Measurements from ENCODE around the gene NRG2. TPM values are rescaled to one million over a fixed set of nuclear protein-coding genes. Genes with fewer than 3 reads are reported as not detected.

NRG2 gene
- total and polyA plus RNA-seq, 2 of the 8 experiments (the other 6 are each of a cell fraction or from before 2014, with no cell fraction given), result 0.27 to 0.54 TPM

GRCh38 chr5:140039561-140039960, 3.5 kb downstream of the NRG2 start:
- H3K4me1 ChIP-seq (replicated peaks in 1 of 4; ENCODE audit: control insufficient read depth in 3 of 4, insufficient read depth in 4 of 4, low read length in 3 of 4), result peaks cover 0 to 11% (median 2%) of the 10 kb centered on the region in 4 experiments; a peak in 6 of 7 replicates
- no peak overlapping the region for H3K9ac ChIP-seq (replicated peaks in 1 of 4; ENCODE audit: extremely low read depth in 1 of 4, low read depth in 3 of 4, low read length in 3 of 4)
- H3K14ac ChIP-seq (ENCODE audit: insufficient read length), result no peak overlapping the region
- no peak overlapping the region for H3K4me3 ChIP-seq (ENCODE audit: extremely low read depth in 1 of 4, insufficient read depth in 2 of 4, low read depth in 3 of 4, low read length in 4 of 4)
- H4K91ac ChIP-seq (replicated peaks; ENCODE audit: insufficient read length, low read length), result no peak overlapping the region
- H2AK5ac ChIP-seq (ENCODE audit: low read depth, low read length), result no peak overlapping the region
- H3K23ac ChIP-seq (ENCODE audit: insufficient read length), result no peak overlapping the region
- 70% methylated on average over 4 of the region's 4 CpGs; no CpG with 5 or more reads in 1 of the 2 experiments for WGBS, 2 experiments (ENCODE audit: extremely low coverage in 1 of 2, insufficient coverage in 1 of 2, insufficient read length in 1 of 2, insufficient replicate concordance in 2 of 2, low coverage in 1 of 2, low lambda C conversion rate in 2 of 2, missing lambda C conversion rate in 1 of 2)
- H3K36me3 ChIP-seq (ENCODE audit: control insufficient read depth in 2 of 4, insufficient read depth in 4 of 4, low read length in 3 of 4), result no peaks in the 10 kb centered on the region
- no peak overlapping the region for H2BK5ac ChIP-seq (ENCODE audit: low read depth, low read length)
- TF ChIP-seq ATF2 (IDR thresholded peaks at IDR 0.05; ENCODE audit: low read length), result no peak
- no peak overlapping the region for H2BK120ac ChIP-seq (replicated peaks; ENCODE audit: low read depth, low read length)
- no peaks in the 10 kb centered on the region for H3K79me1 ChIP-seq (ENCODE audit: low read depth, low read length)
- no peak overlapping the region for H3K4ac ChIP-seq (replicated peaks; ENCODE audit: insufficient read length, low read depth, low read length)
- H3K79me2 ChIP-seq (ENCODE audit: control insufficient read depth in 1 of 2, insufficient read depth in 2 of 2, low read length in 2 of 2), result no peaks in the 10 kb centered on the region
- no peak overlapping the region for H4K5ac ChIP-seq (ENCODE audit: insufficient read length, low read depth, low read length)
- peaks cover 16% of the 10 kb centered on the region for H3K23me2 ChIP-seq (ENCODE audit: low read depth, low read length)
- FAIRE-seq, result no peak
- no peaks in the 10 kb centered on the region for H3K9me3 ChIP-seq (ENCODE audit: insufficient read depth in 2 of 2, low read depth in 1 of 2, low read length in 1 of 2)
- no peak overlapping the region for H3K56ac ChIP-seq (replicated peaks; ENCODE audit: insufficient read length, low read depth, low read length)
- H4K20me1 ChIP-seq (replicated peaks in 1 of 2; ENCODE audit: control insufficient read depth in 1 of 2, insufficient read depth in 2 of 2, low read length in 2 of 2), result peaks cover 0 to 3% of the 10 kb centered on the region in 2 experiments
- peaks cover 29 to 62% (median 52%) of the 10 kb centered on the region in 4 experiments for H3K27me3 ChIP-seq (replicated peaks in 1 of 4; ENCODE audit: control insufficient read depth in 3 of 4, extremely low read depth in 1 of 4, insufficient read depth in 3 of 4, low read length in 3 of 4)
- no peak overlapping the region for H2BK15ac ChIP-seq (ENCODE audit: low read length)
- H3K4me2 ChIP-seq (ENCODE audit: insufficient read depth in 1 of 2, low read depth in 2 of 2, low read length in 2 of 2), result no peak overlapping the region
- no peak overlapping the region for H2AFZ ChIP-seq (ENCODE audit: low read length)
- no peak overlapping the region for H2BK20ac ChIP-seq (ENCODE audit: low read length)
- DNase-seq (ENCODE audit: low read depth in 1 of 2, low spot score in 2 of 2), result no peak
- H3K27ac ChIP-seq (ENCODE audit: low read depth, low read length), result no peak overlapping the region
- ChIA-PET POLR2A (ENCODE audit: partially characterized antibody) (no interaction called here), CTCF (ENCODE audit: partially characterized antibody) (interaction anchor here (0.9 to 1.0 kb wide), 2 partner anchors 65 to 103 kb away, joined by 3 read pairs; no protein-coding TSS in a partner anchor)
- H4K8ac ChIP-seq (ENCODE audit: extremely low read depth, insufficient read depth, low read length), result no peak overlapping the region
- H2BK12ac ChIP-seq (ENCODE audit: low read depth, low read length), result no peak overlapping the region
- no peak overlapping the region for H3K18ac ChIP-seq (ENCODE audit: extremely low read depth, low read length)

Measured in H1 (cell line).